T-cell (primary cell): ENCODE measurements around the gene CD86. TPM values are rescaled to one million over a fixed set of nuclear protein-coding genes. Genes with fewer than 3 reads are reported as not detected.

Experiments
- ATAC-seq, 4 experiments: fragments of 200-7000 bp in 3 of 4; fragments of 150-1000 bp in 1 of 4; cut with Tn5 transposase; replicated peaks in 1 of 4; 1 replicate in 3 of 4; 2 replicates in 1 of 4; pipeline ENCODE4 v1.10.0; 2021; ENCODE audit warnings: moderate library complexity in 3 of 4, mild to moderate bottlenecking in 2 of 4, moderate number of reproducible peaks in 1 of 4
- CTCF ChIA-PET, 2 donors: fragments of 300-600 bp; sonication (Branson Sonifier 250); formaldehyde crosslinking; loops; one replicate each; lab custom pipeline; 2022; ENCODE audit warnings: antibody characterized with exemption in 2 of 2; lab: Charles Lee
- POLR2A ChIA-PET, 2 donors: fragments of 300-600 bp; sonication (Branson Sonifier 250); formaldehyde crosslinking; loops; one replicate each; lab custom pipeline; 2022; ENCODE audit warnings: antibody characterized with exemption in 2 of 2; lab: Charles Lee
- DNase-seq, 35 experiments: peaks; one replicate each; pipeline versions ENCODE4 v3.0.0 to v3.0.0-alpha.2; 2013 to 2023
- H3K27ac ChIP-seq: one replicate; pipeline ENCODE4 v1.5.1; 2013; ENCODE audit warnings: low read length
- H3K27me3 ChIP-seq, 2 experiments: replicated peaks in 1 of 2; 1 replicate in 1 of 2; 2 replicates in 1 of 2; pipeline versions ENCODE4 v1.6.1 to v1.7.0; 2013; ENCODE audit warnings: low read length in 1 of 2, mixed read lengths in 1 of 2; ENCODE audit not compliant: control insufficient read depth in 2 of 2, insufficient read depth in 2 of 2; ENCODE audit errors: extremely low read depth in 1 of 2
- H3K36me3 ChIP-seq, 2 donors: 1 replicate in 1 of 2; 2 replicates in 1 of 2; pipeline versions ENCODE4 v1.6.1 to v1.7.0; 2013; ENCODE audit warnings: low read length in 1 of 2; ENCODE audit not compliant: control insufficient read depth in 2 of 2, insufficient read depth in 1 of 2; ENCODE audit errors: extremely low read depth in 1 of 2
- H3K4me1 ChIP-seq, 2 experiments: 1 replicate in 1 of 2; 2 replicates in 1 of 2; pipeline versions ENCODE4 v1.6.1 to v1.7.0; 2013; ENCODE audit warnings: low read length in 2 of 2, mixed read lengths in 1 of 2; ENCODE audit not compliant: insufficient read depth in 2 of 2, control insufficient read depth in 1 of 2; ENCODE audit errors: extremely low read depth in 1 of 2
- H3K4me3 ChIP-seq, 2 donors: 1 replicate in 1 of 2; 2 replicates in 1 of 2; pipeline versions ENCODE4 v1.5.1 to v1.7.0; 2013; ENCODE audit warnings: mild to moderate bottlenecking in 2 of 2, low read length in 1 of 2, moderate library complexity in 1 of 2; ENCODE audit not compliant: control insufficient read depth in 1 of 2; ENCODE audit errors: extremely low read depth in 1 of 2
- H3K9me3 ChIP-seq: 2 replicates; pipeline ENCODE4 v1.7.0; 2013
- H3K27ac Mint-ChIP-seq, 2 donors: one replicate each; pipeline ENCODE4 v1.8.0; 2020 to 2021; ENCODE audit warnings: mild to moderate bottlenecking in 2 of 2, mixed read lengths in 2 of 2
- H3K27me3 Mint-ChIP-seq, 2 donors: one replicate each; pipeline ENCODE4 v1.8.0; 2021 to 2022; ENCODE audit warnings: mixed read lengths in 2 of 2
- H3K36me3 Mint-ChIP-seq: one replicate; pipeline ENCODE4 v1.8.0; 2021; ENCODE audit warnings: mixed read lengths
- H3K4me1 Mint-ChIP-seq, 3 donors: one replicate each; pipeline ENCODE4 v1.8.0; 2020 to 2022; ENCODE audit warnings: mixed read lengths in 3 of 3, mild to moderate bottlenecking in 1 of 3
- H3K4me3 Mint-ChIP-seq, 3 donors: one replicate each; pipeline ENCODE4 v1.8.0; 2020 to 2022; ENCODE audit warnings: mild to moderate bottlenecking in 3 of 3, mixed read lengths in 3 of 3, moderate library complexity in 3 of 3
- H3K9me3 Mint-ChIP-seq, 3 donors: one replicate each; pipeline ENCODE4 v1.8.0; 2020 to 2022; ENCODE audit warnings: mixed read lengths in 3 of 3
- WGBS: methylation state at CpG from one replicate; pipeline ENCODE4 v1.1.5; 2013; ENCODE audit warnings: missing lambda C conversion rate; ENCODE audit not compliant: insufficient coverage; 5-methylcytosine and 5-hydroxymethylcytosine counted together
- total RNA-seq, 35 experiments: library from RNA in 6 of 35; stranded (reverse) in 6 of 35; fragments of 120-200 nt in 1 of 35; gene quantifications; one replicate each; pipeline versions ENCODE4 v1.2.1 to v1.2.4 and lab custom pipeline; 2013 to 2026

Gene CD86
- total RNA-seq, 5 donors from 2014 or later (not counting 1 experiment from before 2014, with no cell fraction given), result 0.23 to 1.2 (median 0.52) TPM; not detected in 1

DNA sequence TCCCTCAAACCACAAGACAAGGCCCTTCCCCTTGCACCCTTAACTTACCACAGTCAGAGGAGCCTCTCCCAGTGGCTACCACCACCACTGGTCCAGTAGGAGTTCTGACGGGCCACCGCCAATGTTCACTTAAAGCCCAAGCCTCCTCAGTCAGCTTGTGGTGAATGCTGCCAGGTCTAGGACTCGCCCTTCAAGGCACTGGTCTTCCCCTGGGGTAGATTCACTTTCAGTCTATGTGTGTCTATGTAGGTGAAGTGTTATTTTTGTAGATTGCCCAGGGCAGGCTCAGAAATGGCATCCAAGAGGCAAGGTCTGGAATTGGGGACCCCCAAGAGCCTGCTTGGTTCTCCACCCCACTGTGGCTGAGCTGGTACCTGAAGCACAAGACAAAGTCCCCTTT, 112.9 kb downstream of the CD86 start:
- DNase-seq (no peak), ATAC-seq (no peak)
- no peaks in the 10 kb centered on the region for H3K9me3 ChIP-seq
- Mint-ChIP-seq H3K9me3 (peaks cover 3 to 8% (median 6%) of the 10 kb centered on the region in 3 donors), H3K4me1 (no peaks in the 10 kb centered on the region), H3K4me3 (no peak overlapping the region), H3K27ac (no peak overlapping the region), H3K36me3 (no peaks in the 10 kb centered on the region), H3K27me3 (peaks cover 5 to 8% of the 10 kb centered on the region in 2 donors)
- peaks cover 0 to 9% of the 10 kb centered on the region in 2 experiments for H3K27me3 ChIP-seq
- H3K4me1 ChIP-seq, result no peaks in the 10 kb centered on the region
- H3K36me3 ChIP-seq, result no peaks in the 10 kb centered on the region
- H3K27ac ChIP-seq, result no peak overlapping the region
- CTCF ChIA-PET, result interaction anchor here in 1 of 2 donors (0.6 kb wide), 1 partner anchor 208 kb away, joined by 7 read pairs; no protein-coding TSS in a partner anchor
- H3K4me3 ChIP-seq, result no peak overlapping the region
- POLR2A ChIA-PET, result no interaction called here
- 80% methylated on average over 3 of the region's 3 CpGs for WGBS

DNA sequence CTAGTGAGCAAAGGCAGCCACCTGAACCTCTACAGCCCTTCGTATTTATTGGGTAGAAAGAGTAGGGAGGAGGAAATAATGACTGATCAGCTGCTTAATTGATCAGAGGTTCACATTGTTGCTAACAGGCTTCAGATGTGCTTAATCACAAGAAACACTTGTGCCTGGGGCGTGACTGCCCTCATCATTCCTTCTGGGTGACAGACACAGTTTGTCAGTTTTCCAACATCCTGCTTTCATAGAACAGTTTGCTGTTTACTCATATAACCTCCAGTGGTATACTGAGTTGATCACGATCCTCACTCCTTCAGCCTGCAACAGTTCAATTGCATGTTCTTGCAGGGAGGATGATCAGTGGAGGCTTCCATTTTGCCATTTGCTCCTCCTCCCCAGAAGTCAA, 114.7 kb downstream of the CD86 start:
- peaks cover 0 to 9% of the 10 kb centered on the region in 2 experiments for H3K27me3 ChIP-seq
- H3K9me3 Mint-ChIP-seq, result peaks cover 3 to 8% (median 6%) of the 10 kb centered on the region in 3 donors
- no peaks in the 10 kb centered on the region for H3K36me3 ChIP-seq
- H3K4me1 Mint-ChIP-seq, result no peaks in the 10 kb centered on the region
- no peaks in the 10 kb centered on the region for H3K36me3 Mint-ChIP-seq
- H3K27me3 Mint-ChIP-seq, result peaks cover 5 to 11% of the 10 kb centered on the region in 2 donors
- no peak overlapping the region for H3K27ac Mint-ChIP-seq
- CTCF ChIA-PET, result no interaction called here
- no peaks in the 10 kb centered on the region for H3K9me3 ChIP-seq
- H3K4me3 ChIP-seq, result no peak overlapping the region
- POLR2A ChIA-PET, result no interaction called here
- H3K27ac ChIP-seq, result no peak overlapping the region
- ATAC-seq (no peak), DNase-seq (no peak)
- no peaks in the 10 kb centered on the region for H3K4me1 ChIP-seq
- 90% methylated on average over 1 of the region's 3 CpGs for WGBS
- H3K4me3 Mint-ChIP-seq, result no peak overlapping the region

Other genes starting within 250 kb of the CD86 start
- gene IQCB1, start 220.3 kb upstream of the CD86 start, total RNA-seq, result 10 to 100 TPM; 24.9 to 44.5 (median 25.9) TPM
- gene EAF2, start 220.2 kb upstream of the CD86 start, total RNA-seq, result 1 to 10 TPM; 4.4 to 9.2 (median 5.4) TPM
- 1 to 10 TPM; 1.6 to 3.0 (median 1.8) TPM for gene SLC15A2, start 161.0 kb upstream of the CD86 start, total RNA-seq
- gene ILDR1, start 33.1 kb upstream of the CD86 start, total RNA-seq, result under 1 TPM in 2 of 5 donors, not detected in 3; 0.16 TPM
- under 1 TPM in 2 of 5 donors, not detected in 3; 0.03 to 0.21 TPM for gene CASR, start 128.3 kb downstream of the CD86 start, total RNA-seq